Skeletal muscle tissue (tissue), 4 donors: ENCODE data around the gene ARRDC1. TPM values are rescaled to one million over a fixed set of nuclear protein-coding genes. Genes with fewer than 3 reads are reported as not detected.
"Not testable (repeated sequence)": the region's sequence is repeated elsewhere in the genome, so short reads cannot be mapped to it uniquely, and the experiment has no call there.

ENCODE experiments used
- H3K27ac ChIP-seq: one replicate; pipeline ENCODE4 v1.7.0; 2013; ENCODE audit warnings: mild to moderate bottlenecking, low read depth, low read length, inconsistent platforms
- H3K27me3 ChIP-seq, 3 donors: one replicate each; pipeline ENCODE4 v1.7.0; 2013; ENCODE audit warnings: low read length in 3 of 3; ENCODE audit not compliant: control insufficient read depth in 3 of 3, insufficient read depth in 3 of 3
- H3K36me3 ChIP-seq, 3 donors: one replicate each; pipeline ENCODE4 v1.7.0; 2013; ENCODE audit warnings: low read length in 3 of 3; ENCODE audit not compliant: control insufficient read depth in 3 of 3, insufficient read depth in 3 of 3
- H3K4me1 ChIP-seq, 3 donors: one replicate each; pipeline ENCODE4 v1.7.0; 2013; ENCODE audit warnings: low read length in 3 of 3, mild to moderate bottlenecking in 3 of 3; ENCODE audit not compliant: control insufficient read depth in 3 of 3, insufficient read depth in 3 of 3
- H3K4me3 ChIP-seq, 3 donors: one replicate each; pipeline ENCODE4 v1.7.0; 2013; ENCODE audit warnings: low read length in 3 of 3
- H3K9ac ChIP-seq, 3 donors: one replicate each; pipeline ENCODE4 v1.7.0; 2013; ENCODE audit warnings: low read length in 3 of 3, mild to moderate bottlenecking in 3 of 3, moderate library complexity in 2 of 3, low read depth in 1 of 3
- H3K9me3 ChIP-seq, 3 donors: one replicate each; pipeline ENCODE4 v1.7.0; 2013; ENCODE audit warnings: low read length in 3 of 3; ENCODE audit not compliant: control insufficient read depth in 3 of 3
- total RNA-seq: library from RNA; depleted of rRNA; stranded (reverse); fragments of >200 nt; gene quantifications from one replicate; pipeline ENCODE4 v1.2.3, GENCODE V29; 2014
- donor health status: Osteomylitis.

ARRDC1 gene
- total RNA-seq, 1 donor from 2014 or later: 14.6 TPM

- H3K36me3 ChIP-seq, H3K9me3 ChIP-seq, H3K27ac ChIP-seq, H3K27me3 ChIP-seq, H3K9ac ChIP-seq, H3K4me3 ChIP-seq, H3K4me1 ChIP-seq: not testable (repeated sequence)
These were observed 8.9 kb upstream of the ARRDC1 start for GRCh38 chr9:137596577-137596976.

GRCh38 chr9:137598943-137599342 lies 6.5 kb upstream of the ARRDC1 start:
- Histone ChIP-seq H3K4me1 (peaks cover 0 to 3% (median 0%) of the 10 kb centered on the region in 3 donors), H3K27me3 (no peaks in the 10 kb centered on the region), H3K9ac (no peak overlapping the region), H3K36me3 (no peaks in the 10 kb centered on the region), H3K27ac (no peak overlapping the region), H3K4me3 (no peak overlapping the region), H3K9me3 (no peaks in the 10 kb centered on the region)

- H3K9me3 ChIP-seq: no peaks in the 10 kb centered on the region
- H3K9ac ChIP-seq: no peak overlapping the region
- no peaks in the 10 kb centered on the region for H3K27me3 ChIP-seq
- peaks cover 13 to 19% (median 19%) of the 10 kb centered on the region in 3 donors for H3K4me1 ChIP-seq
- H3K27ac ChIP-seq: no peak overlapping the region
- H3K36me3 ChIP-seq: no peaks in the 10 kb centered on the region
- H3K4me3 ChIP-seq: no peak overlapping the region
These were observed 2.8 kb upstream of the ARRDC1 start for GRCh38 chr9:137602661-137603060.

- Histone ChIP-seq H3K4me3 (no peak overlapping the region), H3K27me3 (no peaks in the 10 kb centered on the region)
These were observed 1.6 kb upstream of the ARRDC1 start for GRCh38 chr9:137603879-137604278.

GRCh38 chr9:137604345-137605086 lies 970 bp upstream of the ARRDC1 start:
- no peak overlapping the region for H3K4me3 ChIP-seq
- H3K27ac ChIP-seq: no peak overlapping the region
- peak overlapping the region in 1 of 3 donors; percentile 33 for H3K9ac ChIP-seq
- H3K4me1 ChIP-seq: peaks cover 13 to 25% (median 19%) of the 10 kb centered on the region in 3 donors
- H3K36me3 ChIP-seq: peaks cover 0 to 3% (median 0%) of the 10 kb centered on the region in 3 donors
- no peaks in the 10 kb centered on the region for H3K9me3 ChIP-seq
- H3K27me3 ChIP-seq: no peaks in the 10 kb centered on the region

More at GRCh38 chr9:137603879-137604278, 1.6 kb upstream of the ARRDC1 start:
- H3K9ac ChIP-seq: peak overlapping the region in 1 of 3 donors; percentile 33
- H3K4me1 ChIP-seq: peaks cover 13 to 25% (median 19%) of the 10 kb centered on the region in 3 donors
- peaks cover 0 to 3% (median 0%) of the 10 kb centered on the region in 3 donors for H3K36me3 ChIP-seq
- no peak overlapping the region for H3K27ac ChIP-seq
- no peaks in the 10 kb centered on the region for H3K9me3 ChIP-seq

- Histone ChIP-seq H3K27me3 (no peaks in the 10 kb centered on the region), H3K9ac (peak overlapping the region; percentile 54 to 87 (median 70)), H3K4me1 (peaks cover 13 to 29% (median 19%) of the 10 kb centered on the region in 3 donors), H3K9me3 (no peaks in the 10 kb centered on the region), H3K27ac (peak overlapping the region; percentile 36), H3K36me3 (peaks cover 0 to 3% (median 0%) of the 10 kb centered on the region in 3 donors), H3K4me3 (peak overlapping the region; percentile 59 to 79 (median 76))
These were observed 627 bp downstream of the ARRDC1 start for GRCh38 chr9:137606005-137606621.

- Histone ChIP-seq H3K27ac (no peak overlapping the region), H3K36me3 (peaks cover 0 to 3% (median 0%) of the 10 kb centered on the region in 3 donors), H3K9me3 (no peaks in the 10 kb centered on the region), H3K4me3 (peak overlapping the region; percentile 59 to 79 (median 76)), H3K27me3 (no peaks in the 10 kb centered on the region), H3K4me1 (peaks cover 15 to 35% (median 23%) of the 10 kb centered on the region in 3 donors), H3K9ac (peak overlapping the region; percentile 54 to 87 (median 70))
These were observed 1.2 kb downstream of the ARRDC1 start for GRCh38 chr9:137606734-137607138.

GRCh38 chr9:137607141-137607857 lies 1.8 kb downstream of the ARRDC1 start:
- Histone ChIP-seq H3K36me3 (peaks cover 0 to 3% (median 0%) of the 10 kb centered on the region in 3 donors), H3K4me3 (peak overlapping the region in 2 of 3 donors; percentile 76 to 79), H3K9me3 (no peaks in the 10 kb centered on the region), H3K27me3 (no peaks in the 10 kb centered on the region), H3K27ac (no peak overlapping the region), H3K4me1 (peaks cover 20 to 41% (median 28%) of the 10 kb centered on the region in 3 donors), H3K9ac (peak overlapping the region; percentile 54 to 87 (median 70))

GRCh38 chr9:137610944-137611343 lies 5.5 kb downstream of the ARRDC1 start:
- H3K27ac ChIP-seq: no peak overlapping the region
- H3K4me3 ChIP-seq: no peak overlapping the region
- H3K9ac ChIP-seq: peak overlapping the region in 1 of 3 donors; percentile 40
- no peaks in the 10 kb centered on the region for H3K9me3 ChIP-seq
- H3K36me3 ChIP-seq: peaks cover 16 to 22% (median 17%) of the 10 kb centered on the region in 3 donors
- H3K27me3 ChIP-seq: no peaks in the 10 kb centered on the region
- H3K4me1 ChIP-seq: peaks cover 20 to 42% (median 28%) of the 10 kb centered on the region in 3 donors
